Superior temporal gyrus (tissue), 1 donor: ENCODE results near the gene PHLDB1.
"Not testable (repeated sequence)": the region's sequence is repeated elsewhere in the genome, so short reads cannot be mapped to it uniquely, and the experiment has no call there.

ENCODE experiments used
- DNase-seq: peaks from one replicate; pipeline ENCODE4 v3.0.0-alpha.2; 2016; ENCODE audit errors: extremely low spot score

Gene PHLDB1

DNA sequence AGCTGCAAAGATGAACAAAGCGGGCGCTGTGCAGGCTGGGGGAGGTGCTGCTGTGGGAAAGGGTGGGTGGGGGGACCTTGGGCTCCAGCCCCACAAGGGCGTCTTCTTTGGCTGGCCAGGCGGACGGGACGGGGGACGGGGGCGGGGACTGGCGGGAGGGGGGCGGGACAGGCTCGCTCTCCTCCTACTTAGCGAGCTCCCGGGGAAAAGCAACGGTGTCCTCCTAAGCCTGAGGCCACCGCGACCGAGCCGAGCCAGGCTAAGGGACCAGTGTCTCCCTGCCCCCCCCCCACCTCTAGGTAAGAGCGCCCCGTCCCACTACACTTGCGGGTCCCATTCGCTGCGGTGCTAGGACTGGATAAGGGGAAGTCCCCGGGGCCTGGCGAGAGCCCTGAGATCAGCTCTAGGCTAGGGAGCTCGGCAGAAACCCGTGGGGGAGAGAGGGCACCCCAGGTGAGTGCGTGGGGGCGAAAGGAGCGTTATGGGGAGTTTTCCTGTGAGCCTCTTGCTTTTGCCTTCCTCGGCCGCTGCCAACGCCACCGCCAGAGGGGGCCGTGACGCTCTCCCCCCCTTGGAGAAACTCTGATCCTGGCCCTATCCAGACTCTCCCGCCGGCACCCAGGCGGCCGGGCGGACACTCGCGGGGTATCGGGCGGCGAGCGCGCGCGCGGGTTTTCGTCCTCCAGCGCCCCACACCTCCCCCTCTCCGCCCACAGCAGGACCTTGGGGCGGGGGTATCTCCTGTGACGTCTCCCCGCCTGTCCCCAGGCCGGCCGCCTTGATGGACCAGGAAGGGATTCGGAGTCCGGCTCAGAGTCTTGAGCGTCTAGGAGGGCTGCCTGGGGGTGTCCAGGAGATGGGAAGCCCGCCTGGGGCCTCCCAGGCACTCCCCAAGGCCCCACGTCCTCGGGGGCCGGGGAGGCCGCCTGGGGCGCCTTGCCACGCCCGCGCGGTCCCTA lies at the start of gene PHLDB1:
Gene PHLDB1 (plus strand): TSS at position 215 of the 959 bp plus-strand sequence. CDS start 6,222 bp downstream, outside the sequence.
- peak; percentile 72 for DNase-seq

DNA sequence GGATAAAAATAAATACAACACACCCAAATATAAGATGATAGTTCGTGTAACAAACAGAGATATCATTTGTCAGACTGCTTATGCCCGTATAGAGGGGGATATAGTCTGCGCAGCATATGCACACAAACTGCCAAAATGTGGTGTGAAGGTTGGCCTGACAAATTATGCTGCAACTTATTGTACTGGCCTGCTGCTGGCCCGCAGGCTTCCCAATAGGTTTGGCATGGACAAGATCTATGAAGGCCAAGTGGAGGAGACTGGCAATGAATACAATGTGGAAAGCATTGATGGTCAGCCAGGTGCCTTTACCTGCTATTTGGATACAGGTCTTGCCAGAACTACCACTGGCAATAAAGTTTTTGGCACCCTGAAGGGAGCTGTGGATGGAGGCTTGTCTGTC lies 46.6 kb upstream of the PHLDB1 start:
- DNase-seq, result no peak

DNA sequence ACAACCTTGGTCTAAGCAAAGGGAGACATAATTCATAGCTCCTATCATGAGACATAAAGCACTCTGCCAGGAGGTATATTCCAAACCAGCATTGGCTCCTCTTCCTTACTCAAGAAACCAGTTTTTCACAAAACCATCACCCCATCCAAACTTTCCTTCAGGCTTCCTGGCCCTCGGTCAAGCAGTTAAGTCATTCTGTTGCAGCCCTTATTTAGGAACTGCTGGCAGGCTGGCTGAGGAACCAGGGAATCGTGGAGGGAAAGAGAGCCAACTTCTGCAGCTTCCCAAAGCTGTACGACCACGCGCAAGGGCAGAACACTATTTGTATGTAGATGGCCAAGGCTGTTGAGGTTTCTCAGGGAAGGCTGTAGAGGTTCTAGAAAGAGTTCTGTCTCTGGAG lies 42.4 kb upstream of the PHLDB1 start:
- DNase-seq, result no peak

DNA sequence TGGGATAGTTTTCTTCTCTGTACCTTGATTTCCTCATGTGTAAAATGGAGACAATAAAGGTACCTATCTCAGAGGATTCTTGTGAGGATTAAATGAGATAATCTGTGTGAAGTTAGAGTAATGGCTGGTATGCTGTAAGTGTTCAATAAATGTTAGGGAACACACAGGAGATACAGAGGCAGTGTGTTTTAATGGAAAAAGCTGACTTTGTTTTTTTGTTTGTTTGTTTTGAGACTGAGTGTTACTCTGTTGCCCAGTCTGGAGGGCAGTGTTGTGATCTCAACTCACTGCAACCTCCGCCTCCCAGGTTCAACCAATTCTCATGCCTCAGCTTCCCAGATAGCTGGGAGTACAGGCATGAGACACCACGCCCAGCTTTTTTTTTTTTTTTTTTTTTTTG lies 37.7 kb upstream of the PHLDB1 start:
- no peak for DNase-seq

DNA sequence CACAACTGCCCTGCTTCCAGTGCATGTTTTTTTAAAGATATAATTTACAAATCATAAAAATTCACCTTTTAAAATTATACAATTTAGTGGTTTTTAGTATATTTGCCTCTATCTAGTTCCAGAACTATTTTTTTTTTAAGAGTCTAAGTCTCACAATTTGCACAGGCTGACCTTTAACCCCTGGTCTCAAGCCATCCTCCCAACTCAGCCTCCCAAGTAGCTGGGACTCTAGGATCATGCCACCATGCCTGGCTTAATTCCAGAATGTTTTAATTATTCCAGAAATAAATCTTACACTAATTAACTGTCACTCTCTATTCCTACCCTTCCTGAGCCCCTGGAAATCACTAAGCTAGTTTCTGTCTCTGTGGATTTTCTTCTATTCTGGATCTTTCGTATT lies 36.6 kb upstream of the PHLDB1 start:
- DNase-seq, result no peak

DNA sequence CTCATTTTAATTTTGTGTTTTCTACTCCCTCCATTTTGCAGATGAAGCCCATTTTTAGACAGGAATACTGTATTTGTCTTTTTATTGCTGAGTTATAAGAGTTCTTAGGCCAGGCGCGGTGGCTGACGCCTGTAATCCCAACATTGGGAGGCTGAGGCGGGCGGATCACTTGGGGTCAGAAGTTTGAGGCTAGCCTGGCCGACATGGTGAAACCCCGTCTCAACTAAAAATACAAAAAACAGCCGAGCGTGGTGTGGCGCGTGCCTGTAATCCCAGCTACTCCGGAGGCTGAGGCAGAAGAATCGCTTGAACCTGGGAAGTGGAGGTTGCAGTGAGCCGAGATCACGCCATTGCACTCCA lies 35.7 kb upstream of the PHLDB1 start:
- not testable (repeated sequence) for DNase-seq

DNA sequence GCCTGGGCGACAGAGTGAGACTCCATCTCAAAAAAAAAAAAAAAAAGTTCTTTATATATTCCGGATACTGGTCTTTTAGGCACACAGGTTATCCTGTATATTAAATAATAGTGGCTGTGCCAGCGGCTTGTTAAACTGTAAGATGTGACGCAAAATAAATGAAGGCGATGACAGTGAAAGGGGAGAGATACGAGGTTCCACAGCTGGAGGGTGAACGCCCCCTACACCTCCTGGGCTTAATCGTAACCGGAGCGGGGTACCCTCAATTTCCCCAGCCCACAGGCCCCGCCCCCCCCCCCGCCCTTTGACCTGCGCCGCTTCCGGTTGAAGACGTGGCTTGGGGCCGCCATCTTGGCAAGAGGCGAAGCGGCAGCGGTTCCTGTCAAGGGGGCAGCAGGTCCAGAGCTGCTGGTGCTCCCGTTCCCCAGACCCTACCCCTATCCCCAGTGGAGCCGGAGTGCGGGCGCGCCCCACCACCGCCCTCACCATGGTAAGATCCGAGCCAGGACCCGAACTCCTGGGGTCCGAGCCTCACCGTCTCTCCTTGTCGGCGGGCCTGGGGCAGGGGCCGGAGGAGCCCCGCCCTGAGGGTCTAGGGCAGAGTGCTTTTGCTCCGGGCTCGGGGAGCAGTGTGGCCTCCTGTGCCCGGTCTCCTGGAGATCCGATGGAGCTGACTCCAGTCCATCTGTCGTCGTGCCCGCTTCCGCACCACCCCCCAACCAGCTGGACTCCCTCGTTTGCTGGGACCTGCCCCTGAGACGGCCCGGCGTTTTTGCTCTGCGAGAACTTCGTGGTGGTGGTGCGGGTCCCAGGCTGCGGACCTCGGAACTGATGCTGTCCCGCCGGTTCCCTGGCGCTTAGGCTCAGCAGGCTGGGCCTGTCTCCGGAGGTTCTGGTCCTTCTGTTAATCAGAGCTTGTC lies 35.1 kb upstream of the PHLDB1 start, which contains the start of gene ARCN1:
Gene ARCN1 (plus strand): TSS at position 349 of the 920 bp plus-strand sequence. CDS start 139 bp downstream, at position 488.
- peak; percentile 77 for DNase-seq

DNA sequence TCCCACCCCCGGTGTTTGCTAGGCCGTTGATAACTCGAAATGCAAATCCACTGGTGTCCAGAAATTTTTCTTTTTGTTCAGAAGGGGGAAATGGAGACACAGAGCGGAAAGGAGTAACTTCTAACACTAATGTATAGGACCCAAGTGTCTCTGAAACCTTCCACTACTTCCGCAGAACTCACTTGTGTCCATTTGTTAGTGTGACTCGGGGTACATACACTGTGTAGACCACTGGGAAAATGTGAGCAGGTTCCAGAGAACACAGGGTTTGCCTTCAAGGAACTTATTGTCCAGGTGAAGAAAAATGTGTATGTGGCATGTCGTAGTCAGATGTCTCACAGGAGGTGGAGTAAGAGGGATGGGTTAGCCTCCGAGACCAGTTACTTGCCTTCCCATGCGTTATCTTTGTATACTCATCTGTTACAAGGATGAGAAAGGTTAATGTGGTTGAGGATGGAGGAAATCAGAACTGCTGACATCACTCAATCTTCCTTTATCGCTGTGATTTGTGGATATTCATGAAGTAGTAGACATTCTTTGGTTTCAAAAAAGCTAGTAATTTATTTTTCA lies 34.3 kb upstream of the PHLDB1 start:
- DNase-seq, result no peak

DNA sequence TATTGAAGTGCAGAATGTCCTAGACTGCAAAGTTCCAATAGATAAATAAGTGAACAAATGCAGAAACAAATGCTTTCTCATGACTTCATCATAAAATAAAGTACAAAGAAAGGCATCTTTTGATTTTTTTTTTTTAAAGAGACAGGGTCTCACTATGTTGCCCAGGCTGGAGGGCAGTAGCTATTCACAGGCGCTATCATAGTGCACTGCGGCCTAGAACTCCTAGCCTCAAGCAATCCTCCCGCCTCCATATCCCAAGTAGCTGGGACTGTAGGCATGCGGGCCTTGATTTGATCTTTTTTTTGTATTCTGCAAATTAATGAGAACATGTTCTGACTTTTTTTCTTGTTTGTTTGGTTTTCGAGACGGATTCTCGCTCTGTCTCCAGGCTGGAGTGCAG lies 32.8 kb upstream of the PHLDB1 start:
- no peak for DNase-seq

DNA sequence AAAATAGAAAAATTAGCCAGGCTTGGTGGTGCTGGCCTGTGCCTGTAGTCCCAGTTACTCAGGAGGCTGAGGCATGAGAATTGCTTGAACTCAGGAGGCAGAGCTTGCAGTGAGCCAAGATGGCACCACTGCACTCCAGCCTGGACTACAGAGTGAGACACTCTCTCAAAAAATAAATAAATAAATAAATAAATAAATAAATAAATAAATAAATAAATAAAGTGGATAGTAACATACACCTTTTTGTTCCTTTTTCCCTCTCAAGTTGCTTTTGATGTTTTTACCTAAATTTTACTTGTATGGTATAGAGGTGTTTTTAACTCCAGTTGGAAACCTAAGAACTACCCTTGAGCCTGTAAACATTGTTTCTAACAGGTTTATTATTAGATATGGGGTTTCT lies 29.4 kb upstream of the PHLDB1 start:
- DNase-seq, result not testable (repeated sequence)

DNA sequence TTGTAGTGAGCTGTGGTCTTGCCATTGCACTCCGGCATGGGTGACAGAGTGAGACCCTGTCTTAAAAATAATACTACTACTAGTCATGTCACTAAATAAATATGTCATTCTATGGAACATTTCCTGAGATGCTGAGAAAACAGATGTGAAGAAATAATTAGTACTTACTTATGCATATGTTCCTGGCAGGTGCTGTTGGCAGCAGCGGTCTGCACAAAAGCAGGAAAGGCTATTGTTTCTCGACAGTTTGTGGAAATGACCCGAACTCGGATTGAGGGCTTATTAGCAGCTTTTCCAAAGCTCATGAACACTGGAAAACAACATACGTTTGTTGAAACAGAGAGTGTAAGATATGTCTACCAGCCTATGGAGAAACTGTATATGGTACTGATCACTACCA lies 26.4 kb upstream of the PHLDB1 start:
- DNase-seq, result no peak

DNA sequence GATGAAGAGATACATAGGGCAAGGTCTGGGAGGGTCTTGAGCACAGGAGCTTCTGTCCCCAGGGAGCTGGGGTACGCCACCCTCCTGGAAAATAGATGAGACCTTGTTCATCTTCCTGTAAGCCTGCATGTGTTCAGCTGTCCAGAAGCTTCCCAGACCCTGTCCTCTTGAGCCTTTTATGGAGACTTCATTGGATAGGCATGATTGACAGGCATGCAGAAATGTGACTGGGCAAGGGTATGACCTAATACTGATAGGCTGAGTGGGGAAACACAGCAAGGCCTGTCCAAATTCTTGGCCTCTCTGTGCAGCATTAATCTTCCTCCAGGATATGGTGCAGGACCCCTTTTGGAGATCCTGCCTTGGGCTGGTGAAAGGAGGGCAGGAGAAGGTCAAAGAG lies 19.5 kb upstream of the PHLDB1 start:
- DNase-seq, result no peak

DNA sequence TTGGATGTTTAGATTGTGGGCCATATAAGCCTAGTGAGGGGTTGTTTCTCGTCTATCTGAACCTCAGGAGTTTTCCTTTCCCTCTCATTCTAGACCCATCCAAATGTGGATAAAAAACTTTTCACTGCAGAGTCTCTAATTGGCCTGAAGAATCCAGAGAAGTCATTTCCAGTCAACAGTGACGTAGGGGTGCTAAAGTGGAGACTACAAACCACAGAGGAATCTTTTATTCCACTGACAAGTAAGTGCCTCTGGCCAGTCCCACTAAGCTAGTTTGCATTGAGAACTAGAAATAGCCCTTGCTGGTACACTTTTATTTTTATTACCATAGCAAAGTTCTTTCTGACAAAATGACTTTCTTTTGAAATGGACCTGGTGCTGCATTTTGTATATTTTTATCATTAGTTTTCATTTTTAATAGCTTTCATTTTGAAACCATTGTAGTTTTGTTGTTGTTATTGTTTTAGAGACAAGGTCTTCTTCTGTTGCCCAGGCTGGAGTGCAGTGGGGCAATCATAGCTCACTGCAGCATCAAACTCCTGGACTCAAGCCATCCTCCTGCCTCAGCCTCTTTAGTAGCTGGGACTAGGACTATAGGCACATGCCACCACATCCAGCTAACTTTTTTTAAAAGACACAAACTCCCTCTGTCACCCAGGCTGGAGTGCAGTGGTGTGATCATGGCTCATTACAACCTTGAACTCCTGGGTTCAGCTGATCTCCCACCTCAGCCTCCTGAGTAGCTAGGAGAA lies 14.6 kb upstream of the PHLDB1 start:
- DNase-seq, result peak; percentile 49

DNA sequence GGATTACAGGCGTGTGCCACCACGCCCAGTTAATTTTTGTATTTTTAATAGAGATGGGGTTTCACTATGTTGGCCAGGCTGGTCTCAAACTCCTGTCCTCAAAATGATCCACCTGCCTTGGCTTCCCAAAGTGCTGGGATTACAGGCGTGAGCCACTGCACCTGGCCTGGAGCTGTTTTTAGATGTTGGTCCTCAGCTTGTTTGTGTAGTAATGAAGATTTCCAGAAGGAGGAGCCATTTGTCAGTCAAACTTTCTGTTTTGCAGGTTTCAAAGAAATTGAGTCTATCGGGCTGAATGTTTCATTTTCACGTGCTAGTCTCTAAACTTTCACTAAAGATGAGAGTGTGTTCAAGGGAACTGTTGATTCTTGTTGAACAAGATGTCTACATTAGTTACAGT lies 12.4 kb upstream of the PHLDB1 start:
- peak; percentile 88 for DNase-seq

DNA sequence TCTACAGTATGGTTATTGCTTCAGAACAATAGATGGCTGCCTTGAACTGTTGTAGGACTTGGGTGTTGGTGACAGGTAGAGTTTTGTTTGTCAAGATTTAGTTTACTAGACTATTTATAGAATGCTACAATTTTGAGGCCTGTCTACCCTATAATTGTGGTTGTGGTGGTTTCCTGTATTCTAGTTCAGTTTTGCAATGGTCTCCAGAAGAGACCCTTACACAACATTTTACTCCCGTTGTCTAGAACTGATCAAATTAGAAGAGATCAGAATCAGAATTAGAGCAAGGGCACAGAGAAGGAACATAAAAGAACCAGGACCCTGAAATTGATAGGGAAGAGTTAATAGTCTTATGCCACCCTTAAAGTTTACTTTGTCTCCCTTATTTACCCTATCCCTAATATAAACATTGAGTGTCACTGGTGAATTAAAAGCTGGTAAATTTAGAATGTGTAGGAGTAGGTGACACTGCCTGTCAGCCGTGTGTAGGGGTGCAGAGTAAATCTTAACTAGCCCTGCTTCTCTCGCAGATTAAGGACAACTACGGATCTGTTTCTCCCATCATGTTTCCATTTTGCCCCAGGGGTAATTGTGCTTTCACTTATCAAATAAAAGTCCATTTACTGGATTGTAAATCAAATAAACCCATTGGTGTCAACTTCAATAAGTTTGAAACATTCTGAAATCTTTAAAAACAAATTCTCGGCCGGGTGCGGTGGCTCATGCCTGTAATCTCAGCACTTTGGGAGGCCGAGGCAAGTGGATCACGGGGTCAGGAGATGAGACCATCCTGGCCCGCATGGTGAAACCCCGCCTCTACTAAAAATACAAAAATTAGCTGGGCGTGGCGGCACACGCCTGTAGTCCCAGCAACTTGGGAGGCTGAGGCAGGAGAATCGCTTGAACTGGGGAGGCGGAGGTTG lies 10.9 kb upstream of the PHLDB1 start:
- DNase-seq, result no peak

DNA sequence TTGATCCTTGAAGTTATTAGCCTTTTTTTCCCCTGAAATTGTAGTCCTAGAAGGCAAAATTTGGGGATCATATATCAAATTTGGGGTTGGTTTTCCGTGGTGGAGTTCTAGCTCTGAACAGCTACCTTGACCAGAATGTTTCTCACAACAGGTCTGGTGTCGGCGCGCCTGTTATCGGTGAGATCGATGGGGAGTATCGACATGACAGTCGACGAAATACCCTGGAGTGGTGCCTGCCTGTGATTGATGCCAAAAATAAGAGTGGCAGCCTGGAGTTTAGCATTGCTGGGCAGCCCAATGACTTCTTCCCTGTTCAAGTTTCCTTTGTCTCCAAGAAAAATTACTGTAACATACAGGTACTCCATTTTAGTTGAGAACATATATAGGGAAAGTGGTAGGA lies 9.9 kb upstream of the PHLDB1 start:
- no peak for DNase-seq

DNA sequence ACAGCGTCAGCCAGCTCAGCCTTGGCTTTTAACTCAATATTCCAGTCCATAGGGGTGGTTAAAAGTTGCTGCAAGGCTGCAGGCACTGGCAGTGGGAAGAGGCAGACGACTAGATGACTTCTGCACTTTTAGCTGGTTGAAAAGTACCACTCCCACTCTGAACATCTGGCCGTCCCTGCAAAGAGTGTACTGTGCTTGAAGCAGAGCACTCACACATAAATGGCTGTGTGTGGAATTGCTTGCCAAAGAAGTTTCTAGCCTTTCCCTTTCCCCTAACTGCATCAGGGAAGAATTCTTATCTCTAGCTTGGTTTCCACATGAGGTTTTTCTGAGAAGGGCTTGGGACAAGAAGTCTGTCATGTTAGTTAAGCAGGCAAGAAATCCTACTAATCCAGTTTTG lies 5.1 kb upstream of the PHLDB1 start:
- DNase-seq, result no peak

DNA sequence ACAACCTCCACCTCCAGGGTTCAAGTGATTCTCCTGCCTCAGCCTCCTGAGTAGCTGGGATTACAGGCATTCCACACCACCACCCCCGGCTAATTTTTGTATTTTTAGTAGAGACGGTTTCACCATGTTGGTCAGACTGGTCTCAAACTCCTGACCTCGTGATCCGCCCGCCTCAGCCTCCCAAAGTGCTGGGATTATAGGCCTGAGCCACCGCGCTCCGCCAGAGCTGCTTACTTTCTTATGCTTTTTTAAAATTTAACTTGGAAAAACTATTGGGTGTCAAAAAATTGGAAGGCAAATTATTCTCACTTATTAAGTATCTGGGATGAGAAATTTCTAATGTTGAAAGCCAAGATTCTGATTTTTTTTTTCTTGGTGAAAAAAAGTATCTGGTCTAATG lies 3.7 kb upstream of the PHLDB1 start:
- DNase-seq, result not testable (repeated sequence)

DNA sequence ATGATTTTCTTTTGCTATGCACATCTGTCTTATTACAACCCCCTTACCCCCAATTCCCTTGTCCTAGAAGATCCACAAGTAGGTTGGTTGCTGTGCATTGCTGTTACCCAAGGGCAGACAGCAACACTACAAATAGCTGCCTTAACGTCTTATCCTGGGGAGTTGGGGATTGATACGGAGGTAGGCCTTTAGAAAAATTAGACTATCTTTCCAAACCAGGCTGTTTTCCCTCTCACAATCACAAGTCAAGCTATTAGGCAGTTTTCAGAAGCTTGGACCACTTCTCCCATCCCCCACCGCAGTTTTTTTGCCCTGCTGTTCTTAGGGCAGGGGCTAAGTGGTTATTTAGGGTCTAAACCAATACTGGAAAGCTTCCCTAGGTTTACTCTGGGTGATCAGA lies 2.8 kb upstream of the PHLDB1 start:
- DNase-seq, result no peak
